A549 (cell line): ENCODE measurements around the gene DMAC2L.

Experiments
- CBX8 ChIP-seq: fragments of 200-600 bp; sonication (generic); IDR thresholded peaks from 2 replicates; pipeline ENCODE4 v1.6.1; 2016
- CHD4 ChIP-seq: fragments of 200-600 bp; sonication (generic); IDR thresholded peaks from 2 replicates; pipeline ENCODE4 v1.6.1; 2016; ENCODE audit warnings: antibody characterized with exemption, mild to moderate bottlenecking, borderline replicate concordance
- EP300 ChIP-seq, 2 experiments: fragments of >200 bp; sonication (Bioruptor Twin); formaldehyde crosslinking; IDR thresholded peaks; 2 replicates in 1 of 2; 3 replicates in 1 of 2; pipeline ENCODE4 v1.6.1; 2016 to 2017
- MAFK ChIP-seq: fragments of 450-650 bp; IDR thresholded peaks from 2 replicates; pipeline ENCODE4 v1.6.1; 2014; ENCODE audit not compliant: partially characterized antibody
- MAZ ChIP-seq: fragments of 150-350 bp; IDR thresholded peaks from 2 replicates; pipeline ENCODE4 v1.6.1; 2014; ENCODE audit warnings: antibody characterized with exemption, low read depth, low read length, borderline replicate concordance
- POLR2A ChIP-seq: IDR thresholded peaks from 2 replicates; pipeline ENCODE4 v1.6.1; 2012; ENCODE audit warnings: mild to moderate bottlenecking, low read length
- POLR2AphosphoS2 ChIP-seq: conservative IDR thresholded peaks from 2 replicates; pipeline ENCODE4 v1.6.1; 2012; ENCODE audit warnings: low read length, improper control_type of control experiment, inconsistent platforms
- TP53 ChIP-seq: fragments of 250-450 bp; sonication (Bioruptor Pico); IDR thresholded peaks from 2 replicates; pipeline ENCODE4 v1.5.0; 2021; ENCODE audit warnings: mild to moderate bottlenecking, moderate library complexity
- TF ChIP-seq, protein P1 (sequence below): fragments of >200 bp; sonication (Bioruptor Twin); formaldehyde crosslinking; IDR thresholded peaks from 3 replicates; pipeline ENCODE4 v1.5.1; 2016
- TF ChIP-seq, protein P2 (sequence below): IDR thresholded peaks from 2 replicates; pipeline ENCODE4 v1.6.1; 2012
- TF ChIP-seq, protein P3 (sequence below): fragments of 150-350 bp; IDR thresholded peaks from 2 replicates; pipeline ENCODE4 v1.6.1; 2014; ENCODE audit warnings: low read depth, mild to moderate bottlenecking, low read length
- TF ChIP-seq, protein P4 (sequence below): fragments of 250-450 bp; sonication (Bioruptor Pico); IDR thresholded peaks from 2 replicates; pipeline ENCODE4 v1.5.0; 2021; ENCODE audit warnings: mild to moderate bottlenecking, moderate library complexity, borderline replicate concordance

DNA sequence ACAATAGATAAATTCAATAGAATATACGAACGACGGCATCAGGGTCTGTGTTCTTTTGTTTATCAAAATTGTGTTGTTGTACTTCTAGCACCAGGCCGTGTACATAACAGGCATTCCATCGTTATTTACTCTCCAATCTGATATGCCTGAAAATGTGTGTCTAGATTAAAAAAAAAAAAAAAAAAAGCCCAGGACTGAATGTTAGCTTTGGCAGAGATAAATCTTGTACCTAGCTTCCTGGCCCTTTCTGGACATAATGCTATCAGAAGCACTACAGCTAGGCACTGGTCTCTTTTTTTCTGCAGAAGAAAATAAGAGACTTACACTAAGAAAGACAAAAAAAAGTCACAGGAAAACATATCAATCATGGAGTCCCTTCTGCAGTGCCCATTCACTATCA is 47.5 kb downstream of the DMAC2L start:
- TF ChIP-seq MAZ, result no peak
- TF ChIP-seq POLR2A, result no peak
- TF ChIP-seq, protein P1, sequence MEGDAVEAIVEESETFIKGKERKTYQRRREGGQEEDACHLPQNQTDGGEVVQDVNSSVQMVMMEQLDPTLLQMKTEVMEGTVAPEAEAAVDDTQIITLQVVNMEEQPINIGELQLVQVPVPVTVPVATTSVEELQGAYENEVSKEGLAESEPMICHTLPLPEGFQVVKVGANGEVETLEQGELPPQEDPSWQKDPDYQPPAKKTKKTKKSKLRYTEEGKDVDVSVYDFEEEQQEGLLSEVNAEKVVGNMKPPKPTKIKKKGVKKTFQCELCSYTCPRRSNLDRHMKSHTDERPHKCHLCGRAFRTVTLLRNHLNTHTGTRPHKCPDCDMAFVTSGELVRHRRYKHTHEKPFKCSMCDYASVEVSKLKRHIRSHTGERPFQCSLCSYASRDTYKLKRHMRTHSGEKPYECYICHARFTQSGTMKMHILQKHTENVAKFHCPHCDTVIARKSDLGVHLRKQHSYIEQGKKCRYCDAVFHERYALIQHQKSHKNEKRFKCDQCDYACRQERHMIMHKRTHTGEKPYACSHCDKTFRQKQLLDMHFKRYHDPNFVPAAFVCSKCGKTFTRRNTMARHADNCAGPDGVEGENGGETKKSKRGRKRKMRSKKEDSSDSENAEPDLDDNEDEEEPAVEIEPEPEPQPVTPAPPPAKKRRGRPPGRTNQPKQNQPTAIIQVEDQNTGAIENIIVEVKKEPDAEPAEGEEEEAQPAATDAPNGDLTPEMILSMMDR, result no peak
- TF ChIP-seq, protein P2, sequence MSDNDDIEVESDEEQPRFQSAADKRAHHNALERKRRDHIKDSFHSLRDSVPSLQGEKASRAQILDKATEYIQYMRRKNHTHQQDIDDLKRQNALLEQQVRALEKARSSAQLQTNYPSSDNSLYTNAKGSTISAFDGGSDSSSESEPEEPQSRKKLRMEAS, result no peak
- TF ChIP-seq CHD4, result no peak
- TF ChIP-seq CBX8, result no peak
- no peak for TF ChIP-seq POLR2AphosphoS2
- TF ChIP-seq, protein P3, sequence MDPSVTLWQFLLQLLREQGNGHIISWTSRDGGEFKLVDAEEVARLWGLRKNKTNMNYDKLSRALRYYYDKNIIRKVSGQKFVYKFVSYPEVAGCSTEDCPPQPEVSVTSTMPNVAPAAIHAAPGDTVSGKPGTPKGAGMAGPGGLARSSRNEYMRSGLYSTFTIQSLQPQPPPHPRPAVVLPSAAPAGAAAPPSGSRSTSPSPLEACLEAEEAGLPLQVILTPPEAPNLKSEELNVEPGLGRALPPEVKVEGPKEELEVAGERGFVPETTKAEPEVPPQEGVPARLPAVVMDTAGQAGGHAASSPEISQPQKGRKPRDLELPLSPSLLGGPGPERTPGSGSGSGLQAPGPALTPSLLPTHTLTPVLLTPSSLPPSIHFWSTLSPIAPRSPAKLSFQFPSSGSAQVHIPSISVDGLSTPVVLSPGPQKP, result no peak
- TF ChIP-seq, protein P4, sequence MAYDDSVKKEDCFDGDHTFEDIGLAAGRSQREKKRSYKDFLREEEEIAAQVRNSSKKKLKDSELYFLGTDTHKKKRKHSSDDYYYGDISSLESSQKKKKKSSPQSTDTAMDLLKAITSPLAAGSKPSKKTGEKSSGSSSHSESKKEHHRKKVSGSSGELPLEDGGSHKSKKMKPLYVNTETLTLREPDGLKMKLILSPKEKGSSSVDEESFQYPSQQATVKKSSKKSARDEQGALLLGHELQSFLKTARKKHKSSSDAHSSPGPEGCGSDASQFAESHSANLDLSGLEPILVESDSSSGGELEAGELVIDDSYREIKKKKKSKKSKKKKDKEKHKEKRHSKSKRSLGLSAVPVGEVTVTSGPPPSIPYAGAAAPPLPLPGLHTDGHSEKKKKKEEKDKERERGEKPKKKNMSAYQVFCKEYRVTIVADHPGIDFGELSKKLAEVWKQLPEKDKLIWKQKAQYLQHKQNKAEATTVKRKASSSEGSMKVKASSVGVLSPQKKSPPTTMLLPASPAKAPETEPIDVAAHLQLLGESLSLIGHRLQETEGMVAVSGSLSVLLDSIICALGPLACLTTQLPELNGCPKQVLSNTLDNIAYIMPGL (CRISPR knock-in tag), result no peak
- no peak for TF ChIP-seq MAFK
- no peak for TF ChIP-seq EP300 (IDR thresholded peaks at IDR 0.05)
- TF ChIP-seq TP53 (CRISPR knock-in tag), result no peak
